LHCN-M2 (cell line): ENCODE data around the gene MIPOL1. TPM values are rescaled to one million over a fixed set of nuclear protein-coding genes. Genes with fewer than 3 reads are reported as not detected.
"Not testable (repeated sequence)": the region's sequence is repeated elsewhere in the genome, so short reads cannot be mapped to it uniquely, and the experiment has no call there.

Experiments
- DNase-seq: peaks from one replicate; pipeline ENCODE4 v3.0.0-alpha.2; 2012; ENCODE audit warnings: low read depth
- total RNA-seq: library from RNA; depleted of rRNA; stranded (reverse); fragments of >200 nt; gene quantifications from 2 replicates; pipeline ENCODE4 v1.2.3, GENCODE V29; 2014

Gene MIPOL1
- total RNA-seq, 1 experiment from 2014 or later, result 9.9 TPM

DNA sequence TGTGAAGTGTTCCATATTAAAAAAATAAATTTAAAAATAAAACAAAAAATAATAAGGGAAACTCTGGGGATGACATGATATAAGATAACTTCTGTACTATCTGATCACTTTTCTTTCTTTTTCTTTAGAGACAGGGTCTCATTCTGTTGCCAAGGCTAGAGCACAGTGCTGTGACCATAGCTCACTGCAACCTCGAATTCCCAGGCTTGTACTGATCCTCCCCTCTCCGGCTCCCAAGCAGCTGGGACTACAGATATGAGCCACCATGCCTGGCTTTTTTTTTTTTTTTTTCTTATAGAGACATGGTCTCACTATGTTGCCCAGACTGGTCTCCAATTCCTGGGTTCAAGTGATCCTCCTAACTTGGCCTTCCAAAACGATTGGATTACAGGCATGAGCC is 10.4 kb upstream of the MIPOL1 start:
- no peak for DNase-seq

DNA sequence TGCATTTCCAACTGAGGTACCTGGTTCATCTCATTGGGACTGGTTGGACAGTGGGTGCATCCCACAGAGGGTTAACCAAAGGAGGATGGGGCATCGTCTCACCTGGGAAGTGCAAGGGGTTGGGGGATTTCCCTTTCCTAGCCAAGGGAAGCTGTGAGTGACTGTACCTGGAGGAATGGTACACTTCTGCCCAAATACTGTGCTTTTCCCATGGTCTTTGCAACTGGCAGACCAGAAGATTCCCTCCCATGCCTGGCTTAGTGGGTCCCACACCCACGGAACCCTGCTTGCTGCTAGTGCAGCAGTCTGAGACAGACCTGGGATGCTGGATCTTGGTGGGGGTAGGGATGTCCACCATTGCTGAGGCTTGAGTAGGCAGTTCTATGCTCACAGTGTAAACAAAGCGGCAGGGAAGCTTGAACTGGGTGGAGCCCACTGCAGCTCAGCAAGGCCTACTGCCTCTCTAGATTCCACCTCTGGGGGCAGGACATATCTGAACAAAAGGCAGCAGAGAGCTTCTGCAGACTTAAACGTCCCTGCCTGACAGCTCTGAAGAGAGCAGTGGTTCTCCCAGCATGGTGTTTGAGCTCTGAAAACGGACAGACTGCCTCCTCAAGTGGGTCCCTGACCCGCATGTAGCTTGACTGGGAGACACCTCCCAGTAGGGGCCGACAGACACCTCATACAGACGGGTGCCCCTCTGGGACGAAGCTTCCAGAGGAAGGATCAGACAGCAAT is 9.7 kb upstream of the MIPOL1 start:
- DNase-seq, result not testable (repeated sequence)

DNA sequence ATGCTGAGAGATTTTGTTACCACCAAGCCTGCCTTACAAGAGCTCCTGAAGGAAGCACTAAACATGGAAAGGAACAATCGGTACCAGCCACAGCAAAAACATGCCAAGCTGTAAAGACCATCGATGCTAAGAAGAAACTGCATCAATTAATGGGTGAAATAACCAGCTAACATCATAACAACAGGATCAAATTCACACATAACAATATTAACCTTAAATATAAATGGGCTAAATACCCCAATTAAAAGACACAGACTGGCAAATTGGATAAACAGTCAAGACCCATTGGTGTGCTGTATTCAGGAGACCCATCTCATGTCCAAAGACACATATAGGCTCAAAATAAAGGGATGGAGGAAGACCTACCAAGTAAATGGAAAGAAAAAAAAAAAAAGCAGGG is 8.0 kb upstream of the MIPOL1 start:
- DNase-seq, result not testable (repeated sequence)

DNA sequence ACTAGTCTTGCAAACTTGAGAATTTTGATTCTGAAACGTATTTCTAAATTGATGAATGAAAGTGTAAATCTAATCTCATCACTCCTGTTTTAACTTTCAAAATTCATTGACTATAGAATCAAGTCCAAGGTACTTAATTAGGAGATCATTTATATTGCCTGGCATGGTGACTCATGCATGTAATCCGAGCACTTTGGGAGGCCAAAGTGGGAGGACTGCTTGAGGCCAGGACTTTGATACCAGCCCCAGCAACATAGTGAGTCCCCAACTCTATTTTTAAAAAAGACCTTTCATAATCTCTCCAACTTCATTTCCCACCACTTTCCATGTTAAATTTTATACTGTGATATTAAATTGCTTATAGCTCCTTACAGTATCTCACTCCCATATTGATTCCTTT is 3.0 kb upstream of the MIPOL1 start:
- DNase-seq, result no peak

DNA sequence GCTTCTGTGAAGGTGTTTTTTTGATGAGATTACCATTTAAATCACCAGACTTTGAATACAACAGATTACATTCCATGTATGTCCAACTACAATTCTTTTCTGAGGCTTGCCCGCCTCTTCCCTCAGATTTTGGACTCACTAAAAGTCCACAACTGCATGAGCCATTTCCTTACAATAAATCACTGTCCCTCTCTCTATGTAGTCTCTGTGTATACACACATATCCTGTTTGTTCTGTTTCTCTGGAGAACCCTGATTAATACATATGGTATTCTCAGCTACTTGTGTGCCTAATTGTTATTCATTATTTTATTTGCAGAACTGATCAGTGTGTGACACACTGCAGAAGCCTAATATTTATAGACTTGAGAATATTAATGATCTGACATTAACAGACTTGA is 2.4 kb upstream of the MIPOL1 start:
- peak; percentile 56 for DNase-seq

DNA sequence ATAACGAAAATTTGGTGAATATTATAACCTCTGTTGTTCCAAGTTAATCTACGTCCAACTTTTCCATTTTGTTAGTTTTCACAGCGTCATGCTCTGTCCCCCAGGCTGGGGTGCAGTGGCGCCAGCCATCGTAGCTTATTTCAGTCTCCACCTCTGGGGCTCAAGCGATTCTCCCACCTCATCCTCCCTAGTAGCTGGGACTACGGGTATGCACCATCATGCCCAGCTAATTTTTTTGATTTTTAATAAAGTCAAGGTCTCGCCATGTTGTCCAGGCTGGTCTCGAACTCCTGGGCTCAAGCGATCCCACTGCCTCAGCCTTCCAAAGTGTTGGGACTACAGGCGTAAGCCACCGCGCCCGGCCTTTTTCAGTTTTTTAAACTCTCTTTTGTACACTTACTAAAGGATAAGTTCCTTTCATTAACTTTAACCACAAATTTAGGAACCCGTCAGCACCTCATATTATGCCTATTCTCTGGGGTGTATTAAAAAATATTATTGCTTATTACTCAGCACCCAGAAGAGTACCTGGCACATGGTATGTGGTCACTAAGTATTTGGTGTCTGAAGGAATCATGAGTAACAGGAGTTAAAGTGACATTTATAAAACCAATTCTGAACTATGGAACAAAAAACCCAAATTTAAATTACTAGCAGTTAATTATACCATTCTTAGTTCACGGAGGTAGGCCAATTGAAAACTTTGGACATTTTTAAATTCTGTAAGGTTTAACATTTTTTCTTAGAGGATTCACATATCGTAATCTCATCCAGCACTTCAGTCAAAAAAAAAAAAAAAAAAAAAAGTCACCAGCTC is 925 bp upstream of the MIPOL1 start:
- DNase-seq, result peak; percentile 18

DNA sequence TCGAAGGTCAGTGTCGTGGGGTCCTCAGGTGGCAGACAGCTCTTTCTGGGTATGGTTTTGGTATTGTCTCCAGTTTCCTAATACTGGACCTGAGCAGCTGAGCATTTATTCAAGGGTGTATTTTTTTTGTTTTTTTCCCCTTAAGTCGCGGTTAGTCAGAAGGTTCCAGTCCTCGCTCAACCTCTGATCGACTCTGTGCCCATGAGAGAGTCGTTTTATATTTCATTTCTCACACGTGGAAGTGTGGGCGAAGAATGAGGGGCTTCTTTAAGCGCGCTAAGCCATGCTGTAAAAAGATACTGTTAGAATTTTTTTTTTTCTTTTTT is 499 bp downstream of the MIPOL1 start:
- no peak for DNase-seq

DNA sequence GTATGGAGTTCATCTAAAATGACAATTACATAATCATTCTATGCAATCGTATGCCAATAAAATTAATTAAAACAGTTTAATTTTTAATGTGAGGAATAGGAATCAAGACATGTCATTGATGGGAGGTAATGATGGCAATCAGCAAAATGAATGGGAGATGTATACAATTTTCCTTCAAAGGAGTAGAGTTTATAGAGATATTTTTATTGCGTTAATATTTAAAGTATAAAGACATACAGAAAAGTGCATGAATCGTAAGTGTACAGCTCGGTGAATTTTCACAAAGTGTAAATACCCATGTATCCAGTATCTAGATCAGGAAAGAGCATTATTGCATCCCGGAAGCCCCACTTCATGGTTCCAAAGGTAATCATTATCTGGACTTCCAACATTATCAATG is 1.2 kb downstream of the MIPOL1 start:
- DNase-seq, result no peak

DNA sequence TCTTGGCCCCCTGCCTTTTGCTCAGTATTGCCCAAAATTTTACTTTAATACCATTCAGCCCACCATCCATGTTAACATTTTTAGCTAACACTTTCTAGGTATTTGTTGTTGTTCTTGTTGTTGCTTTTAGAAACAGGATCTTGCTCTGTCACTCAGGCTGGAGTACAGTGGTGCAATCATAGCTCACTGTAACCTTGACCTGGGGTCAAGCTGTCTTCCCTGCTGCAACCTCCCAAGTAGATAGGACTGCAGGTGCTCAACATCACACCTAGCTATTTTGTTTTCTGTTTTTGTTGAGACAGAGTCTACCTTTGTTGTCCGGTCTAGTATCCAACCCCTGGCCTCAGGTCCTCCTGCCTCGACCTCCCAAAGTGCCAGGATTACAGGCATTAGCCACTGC is 4.0 kb downstream of the MIPOL1 start:
- no peak for DNase-seq

DNA sequence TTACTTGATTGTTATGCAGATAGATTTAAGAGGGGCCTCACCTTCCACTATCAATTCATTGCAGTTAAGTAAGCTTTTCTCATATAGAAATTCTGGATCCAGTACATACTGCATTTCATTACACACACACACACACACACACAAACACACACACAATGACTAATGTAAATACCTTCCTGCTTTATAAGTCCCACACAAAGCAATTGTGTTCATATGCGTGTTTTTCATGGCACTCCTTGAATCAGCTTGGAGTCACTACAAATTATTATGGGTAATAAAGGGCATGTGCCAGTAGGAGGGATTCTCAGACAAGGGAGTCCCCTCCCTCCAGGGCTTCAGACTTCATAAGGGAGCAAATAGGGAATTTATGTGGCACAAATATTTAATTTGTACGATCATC is 4.5 kb downstream of the MIPOL1 start:
- peak; percentile 12 for DNase-seq

DNA sequence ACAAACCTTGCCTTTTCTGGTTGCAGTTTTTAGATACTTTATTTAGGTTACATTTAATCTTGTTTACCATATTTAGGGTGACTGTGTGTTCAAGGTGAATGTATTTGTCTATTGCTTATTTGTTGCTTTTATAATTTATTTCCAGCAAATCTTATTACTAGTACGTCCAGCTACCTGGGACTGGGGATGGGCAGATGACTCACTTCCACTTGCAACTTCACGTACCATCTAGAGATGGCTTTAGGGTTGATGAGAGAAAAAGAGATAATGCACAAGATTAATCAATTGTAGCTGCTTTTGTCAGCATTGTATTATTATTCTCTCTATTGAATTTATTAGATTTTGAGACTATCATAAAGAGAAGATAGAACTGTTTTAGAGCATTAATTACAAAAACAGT is 5.1 kb downstream of the MIPOL1 start:
- no peak for DNase-seq

DNA sequence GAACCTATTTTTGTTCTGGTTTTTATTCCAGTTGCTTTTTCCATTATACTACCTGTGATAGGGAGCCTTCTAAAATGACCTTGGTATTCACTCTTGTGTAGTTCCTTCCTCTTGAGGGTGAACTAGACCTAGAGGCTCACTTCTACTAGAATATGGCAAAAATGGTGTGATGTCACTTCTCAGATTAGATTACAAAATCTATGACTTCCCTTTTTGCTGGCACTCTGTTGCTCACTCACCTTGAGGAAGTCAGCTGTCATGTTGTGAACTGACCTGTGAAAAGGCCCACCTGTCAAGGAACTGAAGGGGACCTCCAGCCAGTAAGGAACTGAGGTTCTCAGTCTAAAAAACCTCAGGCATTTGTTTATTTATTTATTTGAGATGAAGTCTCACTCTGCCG is 5.7 kb downstream of the MIPOL1 start:
- no peak for DNase-seq

DNA sequence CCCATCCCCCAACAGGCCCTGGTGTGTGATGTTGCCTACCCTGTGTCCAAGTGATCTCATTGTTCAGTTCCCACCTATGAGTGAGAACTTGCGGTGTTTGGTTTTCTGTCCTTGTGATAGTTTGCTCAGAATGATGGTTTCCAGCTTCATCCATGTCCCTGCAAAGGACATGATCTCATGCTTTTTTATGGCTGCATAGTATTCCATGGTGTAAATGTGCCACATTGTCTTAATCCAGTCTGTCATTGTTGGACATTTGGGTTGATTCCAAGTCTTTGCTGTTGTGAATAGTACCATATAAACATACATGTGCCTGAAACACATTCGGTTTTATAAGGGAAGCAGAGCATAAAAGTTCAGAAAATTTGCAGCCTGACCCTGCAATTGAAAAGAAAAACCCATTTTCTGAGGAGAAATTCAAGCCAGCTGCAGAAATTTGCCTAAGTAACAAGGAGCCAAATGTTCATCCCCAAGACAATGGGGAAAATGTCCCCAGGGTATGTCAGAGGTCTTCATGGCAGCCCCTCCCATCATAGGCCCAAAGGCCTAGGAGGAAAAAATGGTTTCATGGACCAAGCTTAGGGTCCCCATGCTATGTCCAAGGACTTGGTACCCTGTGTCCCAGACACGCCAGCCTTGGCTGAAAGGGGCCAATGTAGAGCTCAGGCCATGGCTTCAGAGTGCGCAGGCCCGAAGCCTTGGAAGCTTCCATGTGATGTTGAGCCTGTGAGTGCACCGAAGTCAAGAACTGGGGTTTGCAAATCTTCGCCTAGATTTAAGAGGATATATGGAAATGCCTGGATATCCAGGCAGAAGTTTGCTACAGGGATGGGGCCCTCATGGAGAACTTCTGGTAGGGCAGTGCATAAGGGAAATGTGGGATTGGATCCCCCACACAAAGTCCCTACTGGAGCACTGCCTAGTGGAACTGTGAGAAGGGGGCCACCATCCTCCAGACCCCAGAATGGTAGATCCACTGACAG is 8.2 kb downstream of the MIPOL1 start:
- not testable (repeated sequence) for DNase-seq

DNA sequence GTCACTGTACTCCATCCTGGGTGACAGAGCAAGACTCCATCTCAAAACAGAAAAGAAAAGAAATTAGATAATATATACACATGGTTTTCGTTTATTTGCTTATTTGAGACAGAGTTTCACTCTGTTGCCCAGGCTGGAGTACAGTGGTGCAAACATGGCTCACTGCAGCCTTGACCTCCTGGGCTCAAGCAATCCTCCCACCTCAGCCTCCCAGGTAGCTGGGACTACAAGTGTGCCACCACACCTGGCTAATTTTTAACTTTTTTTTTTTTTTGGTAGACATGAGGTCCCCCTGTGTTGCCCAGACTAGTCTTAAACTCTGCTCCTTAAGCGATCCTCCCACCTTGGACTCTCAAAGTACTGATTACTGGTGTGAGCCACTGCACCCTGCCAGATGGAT is 11.9 kb downstream of the MIPOL1 start:
- DNase-seq, result not testable (repeated sequence)

DNA sequence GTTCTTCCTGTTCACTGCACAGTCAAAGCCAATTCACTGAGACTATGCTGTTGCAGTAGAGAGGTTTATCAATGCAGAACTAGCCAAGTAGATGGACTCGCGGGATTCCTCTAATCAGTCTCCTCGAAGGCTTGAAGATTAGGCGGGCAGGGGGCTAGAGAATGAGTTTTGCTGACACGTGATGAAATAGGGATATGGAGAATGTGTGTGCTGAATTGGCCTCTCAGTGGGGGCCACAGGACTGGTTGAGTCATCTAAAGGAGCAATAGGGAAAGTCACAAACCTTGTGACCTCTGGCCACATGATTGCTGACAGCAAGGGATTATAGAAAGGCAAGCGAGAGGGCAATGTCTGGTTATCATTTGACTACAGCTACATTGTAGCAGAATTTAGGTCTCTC is 12.7 kb downstream of the MIPOL1 start:
- no peak for DNase-seq

DNA sequence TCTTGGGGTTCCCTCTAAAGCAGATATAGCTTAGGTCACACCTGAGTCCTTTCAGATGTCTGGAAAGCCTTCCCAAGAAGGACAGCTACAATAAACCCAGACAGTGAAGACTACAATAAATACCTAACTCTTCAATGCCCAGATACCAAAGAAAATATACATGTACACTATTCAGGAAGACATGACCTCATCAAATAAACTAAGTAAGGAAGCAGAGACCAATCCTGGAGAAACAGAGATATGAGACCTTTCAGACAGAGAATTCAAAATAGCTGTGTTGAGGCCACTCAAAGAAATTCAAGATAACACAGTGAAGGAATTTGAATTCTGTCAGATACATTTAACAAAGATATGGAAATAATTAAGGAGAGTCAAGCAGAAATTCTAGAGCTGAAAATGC is 15.3 kb downstream of the MIPOL1 start:
- no peak for DNase-seq

DNA sequence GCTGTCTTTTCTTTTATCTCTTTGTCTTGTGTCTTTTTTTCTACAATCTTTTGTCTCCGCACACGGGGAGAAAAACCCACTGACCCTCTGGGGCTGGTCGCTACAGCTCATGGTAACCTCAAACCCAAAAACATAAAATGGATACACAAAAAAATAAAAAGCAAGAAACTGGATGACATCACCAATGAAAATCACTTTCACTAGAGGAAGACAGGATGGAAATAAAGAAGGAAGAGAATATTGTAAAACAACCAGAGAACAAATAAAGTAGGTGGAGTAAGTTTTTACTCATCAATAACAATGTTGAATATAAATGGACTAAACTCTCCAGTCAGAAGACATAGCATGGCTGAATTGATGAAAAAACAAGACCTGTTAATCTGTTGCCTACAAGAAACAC is 17.6 kb downstream of the MIPOL1 start:
- no peak for DNase-seq

DNA sequence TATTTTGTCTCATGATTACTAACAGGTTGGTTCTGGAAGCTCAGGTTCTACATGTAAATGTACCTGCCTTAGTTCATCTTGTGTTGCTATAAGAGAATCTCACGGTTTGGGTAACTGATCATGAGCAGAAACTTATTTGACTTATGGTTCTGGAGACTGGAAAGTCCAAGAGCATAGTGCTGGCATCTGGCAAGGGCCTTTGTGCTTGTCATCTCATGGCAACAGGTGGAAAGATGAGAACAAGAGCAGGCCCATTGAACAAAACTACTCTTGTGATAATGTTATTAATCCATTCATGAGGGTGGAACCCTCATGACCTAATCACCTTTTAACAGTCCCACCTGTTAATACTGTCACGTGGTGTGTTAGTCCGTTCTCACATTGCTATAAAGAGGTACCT is 23.3 kb downstream of the MIPOL1 start:
- DNase-seq, result no peak

DNA sequence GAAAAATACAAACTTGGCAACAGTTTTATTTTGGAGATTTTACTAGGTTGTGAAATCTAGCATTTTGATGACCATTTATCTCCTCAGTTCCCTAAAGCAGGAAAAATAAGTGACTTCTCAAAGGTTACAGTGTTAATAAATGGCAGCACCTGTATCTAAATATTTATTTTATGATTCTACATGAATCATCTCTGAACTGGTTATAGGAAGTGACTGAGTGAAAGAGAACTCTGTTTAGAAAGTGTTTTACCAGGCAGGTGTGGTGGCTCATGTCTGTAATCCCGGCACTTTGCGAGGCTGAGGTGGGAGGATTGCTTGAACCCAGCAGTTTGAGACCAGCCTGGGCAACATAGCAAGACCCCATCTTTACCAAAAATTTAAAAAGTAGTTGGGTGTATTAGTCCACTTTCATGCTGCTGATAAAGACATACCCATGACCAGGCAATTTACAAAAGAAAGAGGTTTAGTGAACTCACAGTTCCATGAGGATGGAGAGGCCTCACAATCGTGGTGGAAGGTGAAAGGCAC is 26.3 kb downstream of the MIPOL1 start:
- no peak for DNase-seq

DNA sequence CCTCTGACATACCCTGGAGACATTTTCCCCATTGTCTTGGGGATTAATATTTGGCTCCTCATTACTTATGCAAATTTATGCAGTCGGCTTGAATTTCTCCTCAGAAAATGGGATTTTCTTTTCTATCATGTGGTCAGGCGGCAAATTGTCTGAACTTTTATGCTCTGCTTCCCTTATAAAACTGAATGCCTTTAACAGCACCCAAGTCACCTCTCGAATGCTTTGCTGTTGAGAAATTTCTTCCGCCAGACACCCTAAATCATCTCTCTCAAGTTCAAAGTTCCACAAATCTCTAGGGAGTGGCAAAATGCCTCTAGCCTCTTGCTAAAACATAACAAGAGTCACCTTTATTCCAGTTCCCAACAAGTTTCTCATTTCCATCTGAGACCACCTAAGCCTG is 27.9 kb downstream of the MIPOL1 start:
- not testable (repeated sequence) for DNase-seq

DNA sequence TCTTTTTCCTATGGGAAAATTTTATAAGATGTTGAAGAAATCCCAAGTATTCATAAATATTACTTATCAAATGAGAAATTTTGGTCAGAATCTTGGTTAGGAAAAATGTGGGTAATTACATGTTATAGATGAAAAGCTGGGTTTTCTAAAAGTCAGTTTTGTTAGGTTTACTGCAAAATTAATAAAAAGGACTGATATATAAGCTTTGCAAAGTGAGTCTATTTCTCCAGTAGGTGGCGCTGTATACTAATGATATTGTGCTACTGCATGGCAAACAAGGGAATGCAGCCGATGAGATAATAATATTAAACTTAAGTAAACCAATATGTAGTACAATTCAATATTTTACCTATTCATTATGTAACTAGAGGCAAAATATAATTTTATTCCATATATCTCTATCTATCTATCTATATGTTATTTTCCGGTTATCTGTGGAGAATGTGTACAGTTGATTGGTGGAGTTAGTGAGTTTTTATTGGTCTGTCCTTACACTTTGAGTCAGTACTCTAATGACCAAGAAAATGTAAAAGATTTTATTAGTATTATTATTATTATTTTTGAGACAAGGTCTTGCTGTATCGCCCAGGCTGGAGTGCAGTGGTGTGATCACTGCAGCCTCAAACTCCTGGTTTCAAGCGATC is 32.9 kb downstream of the MIPOL1 start:
- DNase-seq, result peak; percentile 63
